Neural progenitor cell (in vitro differentiated cells): ENCODE data around the gene TADA2A. TPM values are rescaled to one million over a fixed set of nuclear protein-coding genes. Genes with fewer than 3 reads are reported as not detected.
A peak's percentile ranks its signal among the peaks of the same experiment; 100 is the strongest.

Source experiments
- DNase-seq: peaks from one replicate; pipeline ENCODE4 v3.0.0-alpha.2; 2016; ENCODE audit warnings: low spot score
- H2AFZ ChIP-seq: fragments of 200-600 bp; sonication (generic); replicated peaks from 2 replicates; pipeline ENCODE4 v1.6.1; 2016; ENCODE audit warnings: antibody characterized with exemption
- H3F3A ChIP-seq: fragments of 200-600 bp; sonication (generic); 2 replicates; pipeline ENCODE4 v1.6.1; 2016; ENCODE audit warnings: antibody characterized with exemption, low read depth
- H3K27ac ChIP-seq: fragments of 200-600 bp; sonication (generic); 2 replicates; pipeline ENCODE4 v1.5.1; 2016; ENCODE audit warnings: mild to moderate bottlenecking
- H3K27me3 ChIP-seq: fragments of 200-600 bp; sonication (generic); 2 replicates; pipeline ENCODE4 v1.6.1; 2016; ENCODE audit warnings: mild to moderate bottlenecking, moderate library complexity
- H3K36me3 ChIP-seq: fragments of 200-600 bp; sonication (generic); 2 replicates; pipeline ENCODE4 v1.5.1; 2016
- H3K4me1 ChIP-seq: fragments of 200-600 bp; sonication (generic); 2 replicates; pipeline ENCODE4 v1.6.1; 2016; ENCODE audit warnings: mixed run types
- H3K4me2 ChIP-seq: fragments of 200-600 bp; sonication (generic); 2 replicates; pipeline ENCODE4 v1.6.1; 2016
- H3K4me3 ChIP-seq: fragments of 200-600 bp; sonication (generic); 2 replicates; pipeline ENCODE4 v1.5.1; 2016
- H3K79me2 ChIP-seq: fragments of 200-600 bp; sonication (generic); 2 replicates; pipeline ENCODE4 v1.6.1; 2016; ENCODE audit warnings: low read depth
- H3K9ac ChIP-seq: fragments of 200-600 bp; sonication (generic); 2 replicates; pipeline ENCODE4 v1.6.1; 2016
- H3K9me3 ChIP-seq: fragments of 200-600 bp; sonication (generic); 2 replicates; pipeline ENCODE4 v1.5.1; 2016; ENCODE audit warnings: low read depth
- H4K20me1 ChIP-seq: fragments of 200-600 bp; sonication (generic); 2 replicates; pipeline ENCODE4 v1.6.1; 2016; ENCODE audit warnings: low read depth
- H3K27ac Mint-ChIP-seq: 3 replicates; pipeline ENCODE4 v1.8.0; 2021; ENCODE audit warnings: mixed read lengths
- H3K27me3 Mint-ChIP-seq: 2 replicates; pipeline ENCODE4 v1.8.0; 2022; ENCODE audit warnings: low read depth, mild to moderate bottlenecking, inconsistent platforms, moderate library complexity, mixed read lengths; ENCODE audit not compliant: insufficient read depth
- H3K36me3 Mint-ChIP-seq: 3 replicates; pipeline ENCODE4 v1.8.0; 2021; ENCODE audit warnings: mixed read lengths
- H3K4me1 Mint-ChIP-seq: 3 replicates; pipeline ENCODE4 v1.8.0; 2021; ENCODE audit warnings: mixed read lengths
- H3K4me3 Mint-ChIP-seq: 3 replicates; pipeline ENCODE4 v1.8.0; 2021; ENCODE audit warnings: mild to moderate bottlenecking, moderate library complexity, mixed read lengths
- H3K9me3 Mint-ChIP-seq: 3 replicates; pipeline ENCODE4 v1.8.0; 2020; ENCODE audit warnings: mixed read lengths
- EZH2 ChIP-seq: fragments of 200-600 bp; sonication (generic); IDR thresholded peaks from 2 replicates; pipeline ENCODE4 v1.6.1; 2017; ENCODE audit warnings: antibody characterized with exemption, mild to moderate bottlenecking, moderate library complexity
- EZH2phosphoT487 ChIP-seq: fragments of 200-600 bp; sonication (generic); IDR thresholded peaks from 2 replicates; pipeline ENCODE4 v1.6.1; 2017; ENCODE audit warnings: antibody characterized with exemption
- total RNA-seq: library from RNA; depleted of rRNA; stranded (reverse); fragments of >200 nt; gene quantifications from 2 replicates; pipeline ENCODE4 v1.2.3, GENCODE V29; 2015; ENCODE audit warnings: low replicate concordance
- TF ChIP-seq, protein P1 (sequence below): fragments of 200-600 bp; sonication (generic); IDR thresholded peaks from 2 replicates; pipeline ENCODE4 v1.5.1; 2017; ENCODE audit warnings: antibody characterized with exemption, mild to moderate bottlenecking

The TADA2A gene
- total RNA-seq, 1 donor from 2014 or later, result 30.7 TPM

DNA sequence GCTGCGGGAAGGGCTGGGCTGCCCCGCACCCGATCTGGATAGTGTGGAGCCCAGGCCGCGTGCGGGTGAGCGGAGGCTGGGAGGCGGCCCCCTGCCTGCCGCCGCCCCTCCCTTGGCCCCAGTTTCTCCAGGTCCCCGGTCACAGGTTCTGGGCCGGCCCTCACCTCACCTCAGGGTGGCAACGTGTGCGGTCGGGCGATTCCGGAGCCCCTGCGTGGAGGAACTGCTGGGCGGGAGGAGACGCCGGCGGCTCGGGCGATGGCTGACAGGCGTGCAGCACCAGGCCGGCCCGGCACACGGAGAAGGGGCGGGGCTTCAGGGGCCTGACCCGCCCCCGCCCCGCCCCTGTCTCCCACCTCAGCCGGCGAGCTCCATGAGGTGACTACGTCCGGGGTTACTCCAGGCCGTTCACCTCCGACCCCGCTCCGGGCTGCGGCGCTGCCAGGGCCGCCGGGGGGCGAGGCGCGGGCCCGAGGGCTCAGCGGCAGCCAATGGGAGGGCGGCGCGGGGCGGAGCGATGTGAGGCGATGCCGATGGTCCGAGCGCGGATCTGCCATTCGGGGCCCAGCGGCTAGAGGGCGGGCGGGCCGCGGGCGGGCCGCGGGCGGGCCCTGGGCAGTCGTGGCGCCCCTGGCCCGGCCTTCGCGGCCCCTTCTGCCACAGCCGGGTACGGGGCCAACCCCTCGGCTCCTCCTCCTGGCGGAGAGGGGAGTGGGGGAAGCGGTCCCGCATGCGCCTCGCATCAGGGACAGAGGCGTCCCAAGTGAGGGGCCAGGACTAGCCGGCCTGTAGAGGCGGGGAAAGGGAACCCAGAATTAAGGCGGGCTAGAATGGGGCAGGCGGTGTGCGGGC is 47.6 kb upstream of the TADA2A start:
- peak overlapping the region; percentile 70 for H3K9ac ChIP-seq
- H3K9me3 ChIP-seq, result no peaks in the 10 kb centered on the region
- H3K4me1 ChIP-seq, result peaks cover 28% of the 10 kb centered on the region
- no peaks in the 10 kb centered on the region for H3K36me3 ChIP-seq
- Mint-ChIP-seq H3K27ac (no peak overlapping the region), H3K27me3 (no peaks in the 10 kb centered on the region), H3K4me3 (peak overlapping the region; percentile 96), H3K36me3 (peaks cover 2% of the 10 kb centered on the region), H3K9me3 (no peaks in the 10 kb centered on the region), H3K4me1 (peaks cover 36% of the 10 kb centered on the region)
- H3F3A ChIP-seq, result peaks cover 32% of the 10 kb centered on the region
- H4K20me1 ChIP-seq, result peaks cover 14% of the 10 kb centered on the region
- H3K27ac ChIP-seq, result peak overlapping the region; percentile 96
- DNase-seq, result peak; percentile 100
- H3K4me3 ChIP-seq, result peak overlapping the region; percentile 77
- H3K79me2 ChIP-seq, result peaks cover 43% of the 10 kb centered on the region
- no peak for TF ChIP-seq EZH2
- TF ChIP-seq, protein P1, sequence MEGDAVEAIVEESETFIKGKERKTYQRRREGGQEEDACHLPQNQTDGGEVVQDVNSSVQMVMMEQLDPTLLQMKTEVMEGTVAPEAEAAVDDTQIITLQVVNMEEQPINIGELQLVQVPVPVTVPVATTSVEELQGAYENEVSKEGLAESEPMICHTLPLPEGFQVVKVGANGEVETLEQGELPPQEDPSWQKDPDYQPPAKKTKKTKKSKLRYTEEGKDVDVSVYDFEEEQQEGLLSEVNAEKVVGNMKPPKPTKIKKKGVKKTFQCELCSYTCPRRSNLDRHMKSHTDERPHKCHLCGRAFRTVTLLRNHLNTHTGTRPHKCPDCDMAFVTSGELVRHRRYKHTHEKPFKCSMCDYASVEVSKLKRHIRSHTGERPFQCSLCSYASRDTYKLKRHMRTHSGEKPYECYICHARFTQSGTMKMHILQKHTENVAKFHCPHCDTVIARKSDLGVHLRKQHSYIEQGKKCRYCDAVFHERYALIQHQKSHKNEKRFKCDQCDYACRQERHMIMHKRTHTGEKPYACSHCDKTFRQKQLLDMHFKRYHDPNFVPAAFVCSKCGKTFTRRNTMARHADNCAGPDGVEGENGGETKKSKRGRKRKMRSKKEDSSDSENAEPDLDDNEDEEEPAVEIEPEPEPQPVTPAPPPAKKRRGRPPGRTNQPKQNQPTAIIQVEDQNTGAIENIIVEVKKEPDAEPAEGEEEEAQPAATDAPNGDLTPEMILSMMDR, result peak; percentile 48
- TF ChIP-seq EZH2phosphoT487, result no peak
- H2AFZ ChIP-seq, result peak overlapping the region; percentile 22
- no peaks in the 10 kb centered on the region for H3K27me3 ChIP-seq
- H3K4me2 ChIP-seq, result peak overlapping the region; percentile 89

DNA sequence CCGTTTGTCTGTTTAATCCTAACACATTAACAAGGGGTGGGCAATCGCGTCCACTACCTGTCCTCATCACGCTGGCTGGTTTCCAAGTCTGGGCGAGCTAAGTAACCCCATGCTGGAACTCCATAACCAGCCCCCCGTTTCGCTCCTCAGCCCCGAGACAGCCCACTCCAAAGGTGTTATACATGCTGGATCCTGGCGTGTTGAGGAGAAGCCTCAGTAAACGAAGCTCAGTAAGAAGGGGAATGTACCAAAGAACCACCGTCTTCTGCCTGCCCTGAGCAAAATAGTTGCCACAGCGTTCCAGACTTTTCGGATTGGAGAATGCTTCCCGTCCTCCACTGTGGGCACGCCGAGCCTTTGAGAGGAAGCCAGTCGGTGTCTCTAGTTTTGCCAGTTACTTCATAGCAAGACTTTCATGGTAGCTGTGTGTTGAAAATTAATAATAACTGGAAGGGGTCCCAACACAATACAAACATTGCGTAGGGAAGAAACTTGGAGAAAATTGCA is 47.0 kb upstream of the TADA2A start:
- H3K27me3 ChIP-seq, result no peaks in the 10 kb centered on the region
- H3K4me3 ChIP-seq, result peak overlapping the region; percentile 29
- H3K36me3 ChIP-seq, result no peaks in the 10 kb centered on the region
- Mint-ChIP-seq H3K4me3 (peak overlapping the region; percentile 77), H3K27ac (peak overlapping the region; percentile 84), H3K36me3 (peaks cover 3% of the 10 kb centered on the region), H3K4me1 (peaks cover 36% of the 10 kb centered on the region), H3K9me3 (no peaks in the 10 kb centered on the region), H3K27me3 (no peaks in the 10 kb centered on the region)
- peak overlapping the region; percentile 22 for H2AFZ ChIP-seq
- no peak for DNase-seq
- TF ChIP-seq, protein P1, result no peak
- no peak for TF ChIP-seq EZH2
- TF ChIP-seq EZH2phosphoT487, result no peak
- H3F3A ChIP-seq, result peaks cover 32% of the 10 kb centered on the region
- H3K79me2 ChIP-seq, result peaks cover 36% of the 10 kb centered on the region
- H3K4me1 ChIP-seq, result peaks cover 28% of the 10 kb centered on the region
- no peaks in the 10 kb centered on the region for H3K9me3 ChIP-seq
- peak overlapping the region; percentile 92 for H3K27ac ChIP-seq
- H3K4me2 ChIP-seq, result peak overlapping the region; percentile 69
- H4K20me1 ChIP-seq, result peaks cover 14% of the 10 kb centered on the region
- no peak overlapping the region for H3K9ac ChIP-seq

DNA sequence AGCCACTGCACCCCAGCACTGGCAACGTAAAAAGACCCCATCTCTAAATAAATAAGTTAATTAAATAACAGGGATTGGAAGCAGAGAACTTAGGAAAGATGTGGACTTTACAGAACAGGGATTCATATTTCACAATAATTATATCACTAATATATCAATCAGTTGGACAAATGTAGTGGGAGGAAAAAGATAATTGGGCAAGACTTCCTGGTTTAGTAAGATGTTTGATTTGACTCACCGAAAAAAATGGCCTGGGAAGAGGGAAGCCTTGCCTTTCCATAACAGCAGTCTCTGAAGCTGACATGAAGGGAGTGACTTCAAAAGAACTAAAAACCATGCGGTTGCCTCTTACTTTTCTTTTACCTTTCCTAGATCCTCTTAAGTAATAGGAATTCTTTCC is 46.1 kb upstream of the TADA2A start:
- peaks cover 14% of the 10 kb centered on the region for H4K20me1 ChIP-seq
- H3K36me3 ChIP-seq, result no peaks in the 10 kb centered on the region
- no peak for DNase-seq
- Mint-ChIP-seq H3K36me3 (peaks cover 4% of the 10 kb centered on the region), H3K4me3 (no peak overlapping the region), H3K27ac (no peak overlapping the region), H3K9me3 (no peaks in the 10 kb centered on the region), H3K27me3 (no peaks in the 10 kb centered on the region), H3K4me1 (peaks cover 36% of the 10 kb centered on the region)
- no peak overlapping the region for H3K27ac ChIP-seq
- no peaks in the 10 kb centered on the region for H3K27me3 ChIP-seq
- TF ChIP-seq, protein P1, result no peak
- TF ChIP-seq EZH2phosphoT487 (no peak), EZH2 (no peak)
- no peak overlapping the region for H3K4me2 ChIP-seq
- peaks cover 32% of the 10 kb centered on the region for H3F3A ChIP-seq
- no peak overlapping the region for H3K9ac ChIP-seq
- no peak overlapping the region for H2AFZ ChIP-seq
- H3K4me3 ChIP-seq, result no peak overlapping the region
- peaks cover 28% of the 10 kb centered on the region for H3K4me1 ChIP-seq
- no peaks in the 10 kb centered on the region for H3K9me3 ChIP-seq
- H3K79me2 ChIP-seq, result peaks cover 27% of the 10 kb centered on the region
